Brain microvascular endothelial cell (primary cell): ENCODE results near the gene HOXD11.

Experiments used
- DNase-seq: peaks from one replicate; pipeline ENCODE4 v3.0.0-alpha.2; 2020
- H3K27ac ChIP-seq: fragments of 250-450 bp; sonication (Bioruptor Pico); 2 replicates; pipeline ENCODE4 v1.5.1; 2020; ENCODE audit warnings: mild to moderate bottlenecking, moderate library complexity
- H3K27me3 ChIP-seq: fragments of 250-450 bp; sonication (Bioruptor Pico); replicated peaks from 2 replicates; pipeline ENCODE4 v1.5.1; 2020; ENCODE audit warnings: mild to moderate bottlenecking
- H3K36me3 ChIP-seq: fragments of 250-450 bp; sonication (Bioruptor Pico); replicated peaks from 2 replicates; pipeline ENCODE4 v1.5.1; 2020; ENCODE audit warnings: mild to moderate bottlenecking
- H3K4me3 ChIP-seq: 2 replicates; pipeline ENCODE4 v1.5.1; 2011; ENCODE audit warnings: low read depth, mild to moderate bottlenecking, control low read depth, low read length, moderate library complexity
- CTCF ChIP-seq: IDR thresholded peaks from 2 replicates; pipeline ENCODE4 v1.5.1; 2011; ENCODE audit warnings: low read depth, mild to moderate bottlenecking, moderate library complexity, low read length, control low read depth, inconsistent platforms; ENCODE audit errors: missing control alignments
- in situ Hi-C: cut with HindIII; loops from 2 replicates; pipeline ENCODE4 v1.10.0; 2017; ENCODE audit warnings: low sequenced_read_pairs, low pct_ligation_motif_present

HOXD11 gene

GRCh38 chr2:176151442-176152287 lies 44.6 kb downstream of the HOXD11 start, which contains the start of gene HOXD4:
HOXD4 (plus strand) TSS chr2:176151550; CDS start chr2:176151634, 84 bp downstream.
- no peak within 1 kb of the TSS for H3K27ac ChIP-seq
- peak within 1 kb of the TSS; percentile 43 for H3K4me3 ChIP-seq
- in situ Hi-C loops: no loop called here
- no peaks in the 10 kb centered on the region for H3K36me3 ChIP-seq
- TF ChIP-seq CTCF: no peak
- H3K27me3 ChIP-seq: peaks cover 93% of the 10 kb centered on the region
- DNase-seq: no peak

GRCh38 chr2:176152350-176153181 lies 45.5 kb downstream of the HOXD11 start:
- Histone ChIP-seq H3K36me3 (no peaks in the 10 kb centered on the region), H3K4me3 (peak overlapping the region; percentile 35)
- in situ Hi-C loops: no loop called here

GRCh38 chr2:176154576-176155252 lies 47.6 kb downstream of the HOXD11 start:
- H3K27ac ChIP-seq: no peak overlapping the region
- H3K4me3 ChIP-seq: no peak overlapping the region
- in situ Hi-C loops: no loop called here
- DNase-seq: no peak
- no peaks in the 10 kb centered on the region for H3K36me3 ChIP-seq
- H3K27me3 ChIP-seq: peaks cover 91% of the 10 kb centered on the region
- TF ChIP-seq CTCF: no peak

More at GRCh38 chr2:176152350-176153181, 45.5 kb downstream of the HOXD11 start:
- Histone ChIP-seq H3K27me3 (peaks cover 94% of the 10 kb centered on the region), H3K27ac (no peak overlapping the region)
- no peak for TF ChIP-seq CTCF
- DNase-seq: no peak

- H3K4me3 ChIP-seq: no peak overlapping the region
- H3K36me3 ChIP-seq: no peaks in the 10 kb centered on the region
- in situ Hi-C loops: no loop called here
- peaks cover 91% of the 10 kb centered on the region for H3K27me3 ChIP-seq
- no peak for TF ChIP-seq CTCF
- no peak for DNase-seq
- no peak overlapping the region for H3K27ac ChIP-seq
Observed at GRCh38 chr2:176155356-176156044, 48.4 kb downstream of the HOXD11 start.

GRCh38 chr2:176156301-176156806 lies 49.3 kb downstream of the HOXD11 start:
- H3K27ac ChIP-seq: no peak overlapping the region
- TF ChIP-seq CTCF: no peak
- in situ Hi-C loops: no loop called here
- H3K4me3 ChIP-seq: no peak overlapping the region
- no peaks in the 10 kb centered on the region for H3K36me3 ChIP-seq
- peaks cover 91% of the 10 kb centered on the region for H3K27me3 ChIP-seq
- DNase-seq: no peak
